Panc1 (cell line): ENCODE measurements around the gene GAS7. TPM values are rescaled to one million over a fixed set of nuclear protein-coding genes. Genes with fewer than 3 reads are reported as not detected.

Source experiments
- ATAC-seq: fragments of 200-7000 bp; cut with Tn5 transposase; 2 replicates; pipeline ENCODE4 v1.9.1; 2020; ENCODE audit warnings: mild to moderate bottlenecking, moderate library complexity
- BruUV-seq: library from RNA; stranded (reverse); fragments of 400-500 nt; replicated peaks from 2 replicates; lab custom pipeline; 2021; lab: Mats Ljungman, UMichigan
- CTCF ChIA-PET: fragments of 300-600 bp; sonication (Branson Sonifier 250); formaldehyde crosslinking; loops from one replicate; lab custom pipeline; 2022; ENCODE audit warnings: antibody characterized with exemption; lab: Charles Lee
- POLR2A ChIA-PET: fragments of 300-600 bp; sonication (Branson Sonifier 250); formaldehyde crosslinking; loops from one replicate; lab custom pipeline; 2022; ENCODE audit warnings: antibody characterized with exemption; lab: Charles Lee
- DNase-seq: peaks from one replicate; pipeline ENCODE4 v3.0.0-alpha.2; 2010; ENCODE audit warnings: low read depth, low spot score
- H3K27ac ChIP-seq: 2 replicates; pipeline ENCODE4 v1.5.1; 2011; ENCODE audit warnings: mild to moderate bottlenecking, low read length, inconsistent platforms
- H3K27me3 ChIP-seq: fragments of 200-500 bp; sonication (Bioruptor generic); 2 replicates; pipeline ENCODE4 v1.6.0; 2014; ENCODE audit warnings: low read length, inconsistent platforms; ENCODE audit not compliant: control insufficient read depth, insufficient read depth
- H3K36me3 ChIP-seq: fragments of 200-500 bp; sonication (Bioruptor generic); 2 replicates; pipeline ENCODE4 v1.5.1; 2014; ENCODE audit warnings: inconsistent platforms, mild to moderate bottlenecking, low read length, moderate library complexity; ENCODE audit not compliant: control insufficient read depth, insufficient read depth
- H3K4me1 ChIP-seq: 2 replicates; pipeline ENCODE4 v1.5.1; 2011; ENCODE audit warnings: inconsistent platforms, mild to moderate bottlenecking, low read length, moderate library complexity; ENCODE audit not compliant: control insufficient read depth, insufficient read depth
- H3K4me3 ChIP-seq, 2 experiments: 2 replicates each; pipeline ENCODE4 v1.5.1; 2011 to 2012; ENCODE audit warnings: low read depth in 2 of 2, low read length in 2 of 2, mild to moderate bottlenecking in 2 of 2, inconsistent platforms in 1 of 2, moderate library complexity in 1 of 2
- H3K9me3 ChIP-seq: fragments of 200-500 bp; sonication (Bioruptor generic); 2 replicates; pipeline ENCODE4 v1.5.1; 2014; ENCODE audit warnings: low read depth, mild to moderate bottlenecking, inconsistent platforms, low read length, moderate library complexity; ENCODE audit not compliant: control insufficient read depth, insufficient read depth
- POLR2AphosphoS5 ChIP-seq: IDR thresholded peaks from 2 replicates; pipeline ENCODE4 v1.6.1; 2012; ENCODE audit warnings: mild to moderate bottlenecking, low read depth, low read length, moderate library complexity
- SIN3A ChIP-seq: IDR thresholded peaks from 2 replicates; pipeline ENCODE4 v1.6.1; 2012; ENCODE audit warnings: low read depth, mild to moderate bottlenecking, low read length, moderate library complexity, borderline replicate concordance; ENCODE audit not compliant: insufficient read depth
- TCF7L2 ChIP-seq: IDR thresholded peaks from 2 replicates; pipeline ENCODE4 v1.6.1; 2011; ENCODE audit warnings: mild to moderate bottlenecking, low read depth, low read length, inconsistent platforms
- in situ Hi-C: cut with HindIII; loops from 2 replicates; pipeline ENCODE4 v1.10.0; 2016; ENCODE audit warnings: low sequenced_read_pairs, low pct_unique_long_range_greater_than_20kb
- intact Hi-C: fragments of 100-400 bp; cut with micrococcal nuclease; formaldehyde crosslinking; loops from one replicate; pipeline ENCODE4 v1.10.0; 2022; ENCODE audit not compliant: unreplicated experiment
- total RNA-seq: library from RNA; stranded (reverse); gene quantifications from one replicate; pipeline ENCODE4 v1.2.1, GENCODE V29; 2021; ENCODE audit not compliant: unreplicated experiment
- TF ChIP-seq, protein P1 (sequence below), 2 experiments: IDR thresholded peaks; 2 replicates each; pipeline ENCODE4 v1.6.1; 2011 to 2012; ENCODE audit warnings: low read depth in 2 of 2, control low read depth in 1 of 2, low read length in 1 of 2, mild to moderate bottlenecking in 1 of 2, moderate library complexity in 1 of 2; ENCODE audit not compliant: insufficient read depth in 1 of 2
- TF ChIP-seq, protein P2 (sequence below): fragments of 450-650 bp; IDR thresholded peaks from 2 replicates; pipeline ENCODE4 v1.5.1; 2017; ENCODE audit warnings: mild to moderate bottlenecking

The GAS7 gene
- total RNA-seq, 1 experiment from 2014 or later = 0.05 TPM

DNA sequence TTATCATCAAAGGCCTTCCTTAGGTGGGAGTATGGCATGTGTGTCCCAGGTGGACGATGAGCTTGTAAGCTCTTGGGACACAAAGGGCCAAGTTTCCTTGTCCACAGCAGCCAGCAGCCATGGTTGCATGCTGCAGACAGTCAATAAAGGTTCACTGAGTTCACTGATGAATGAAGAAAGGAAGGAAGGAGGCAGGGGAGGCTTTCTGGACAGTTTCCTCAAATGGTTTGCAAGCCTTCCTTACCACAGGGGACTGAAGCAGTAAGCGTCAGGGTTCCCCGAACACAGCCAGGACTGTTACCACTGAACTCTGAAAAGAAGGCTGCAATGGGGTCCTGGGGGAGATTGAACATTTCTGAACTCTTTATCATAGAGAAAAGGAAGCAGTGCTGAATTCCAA lies 111.1 kb downstream of the GAS7 start:
- Histone ChIP-seq H3K4me3 (no peak overlapping the region), H3K4me1 (no peaks in the 10 kb centered on the region), H3K27ac (no peak overlapping the region), H3K27me3 (no peaks in the 10 kb centered on the region), H3K36me3 (no peaks in the 10 kb centered on the region), H3K9me3 (no peaks in the 10 kb centered on the region)
- ChIA-PET POLR2A (no interaction called here), CTCF (no interaction called here)
- in situ Hi-C loops = no loop called here
- DNase-seq (no peak), ATAC-seq (no peak)
- BruUV-seq = no TSS peak
- TF ChIP-seq TCF7L2 (no peak), SIN3A (no peak), POLR2AphosphoS5 (no peak)
- TF ChIP-seq, protein P1, sequence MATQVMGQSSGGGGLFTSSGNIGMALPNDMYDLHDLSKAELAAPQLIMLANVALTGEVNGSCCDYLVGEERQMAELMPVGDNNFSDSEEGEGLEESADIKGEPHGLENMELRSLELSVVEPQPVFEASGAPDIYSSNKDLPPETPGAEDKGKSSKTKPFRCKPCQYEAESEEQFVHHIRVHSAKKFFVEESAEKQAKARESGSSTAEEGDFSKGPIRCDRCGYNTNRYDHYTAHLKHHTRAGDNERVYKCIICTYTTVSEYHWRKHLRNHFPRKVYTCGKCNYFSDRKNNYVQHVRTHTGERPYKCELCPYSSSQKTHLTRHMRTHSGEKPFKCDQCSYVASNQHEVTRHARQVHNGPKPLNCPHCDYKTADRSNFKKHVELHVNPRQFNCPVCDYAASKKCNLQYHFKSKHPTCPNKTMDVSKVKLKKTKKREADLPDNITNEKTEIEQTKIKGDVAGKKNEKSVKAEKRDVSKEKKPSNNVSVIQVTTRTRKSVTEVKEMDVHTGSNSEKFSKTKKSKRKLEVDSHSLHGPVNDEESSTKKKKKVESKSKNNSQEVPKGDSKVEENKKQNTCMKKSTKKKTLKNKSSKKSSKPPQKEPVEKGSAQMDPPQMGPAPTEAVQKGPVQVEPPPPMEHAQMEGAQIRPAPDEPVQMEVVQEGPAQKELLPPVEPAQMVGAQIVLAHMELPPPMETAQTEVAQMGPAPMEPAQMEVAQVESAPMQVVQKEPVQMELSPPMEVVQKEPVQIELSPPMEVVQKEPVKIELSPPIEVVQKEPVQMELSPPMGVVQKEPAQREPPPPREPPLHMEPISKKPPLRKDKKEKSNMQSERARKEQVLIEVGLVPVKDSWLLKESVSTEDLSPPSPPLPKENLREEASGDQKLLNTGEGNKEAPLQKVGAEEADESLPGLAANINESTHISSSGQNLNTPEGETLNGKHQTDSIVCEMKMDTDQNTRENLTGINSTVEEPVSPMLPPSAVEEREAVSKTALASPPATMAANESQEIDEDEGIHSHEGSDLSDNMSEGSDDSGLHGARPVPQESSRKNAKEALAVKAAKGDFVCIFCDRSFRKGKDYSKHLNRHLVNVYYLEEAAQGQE (IDR thresholded peaks at IDR 0.05; ENCODE audit: insufficient read depth in 1 of 2, low read depth in 2 of 2, low read length in 1 of 2) = no peak
- TF ChIP-seq, protein P2, sequence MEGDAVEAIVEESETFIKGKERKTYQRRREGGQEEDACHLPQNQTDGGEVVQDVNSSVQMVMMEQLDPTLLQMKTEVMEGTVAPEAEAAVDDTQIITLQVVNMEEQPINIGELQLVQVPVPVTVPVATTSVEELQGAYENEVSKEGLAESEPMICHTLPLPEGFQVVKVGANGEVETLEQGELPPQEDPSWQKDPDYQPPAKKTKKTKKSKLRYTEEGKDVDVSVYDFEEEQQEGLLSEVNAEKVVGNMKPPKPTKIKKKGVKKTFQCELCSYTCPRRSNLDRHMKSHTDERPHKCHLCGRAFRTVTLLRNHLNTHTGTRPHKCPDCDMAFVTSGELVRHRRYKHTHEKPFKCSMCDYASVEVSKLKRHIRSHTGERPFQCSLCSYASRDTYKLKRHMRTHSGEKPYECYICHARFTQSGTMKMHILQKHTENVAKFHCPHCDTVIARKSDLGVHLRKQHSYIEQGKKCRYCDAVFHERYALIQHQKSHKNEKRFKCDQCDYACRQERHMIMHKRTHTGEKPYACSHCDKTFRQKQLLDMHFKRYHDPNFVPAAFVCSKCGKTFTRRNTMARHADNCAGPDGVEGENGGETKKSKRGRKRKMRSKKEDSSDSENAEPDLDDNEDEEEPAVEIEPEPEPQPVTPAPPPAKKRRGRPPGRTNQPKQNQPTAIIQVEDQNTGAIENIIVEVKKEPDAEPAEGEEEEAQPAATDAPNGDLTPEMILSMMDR = no peak
- intact Hi-C loops = no loop called here

DNA sequence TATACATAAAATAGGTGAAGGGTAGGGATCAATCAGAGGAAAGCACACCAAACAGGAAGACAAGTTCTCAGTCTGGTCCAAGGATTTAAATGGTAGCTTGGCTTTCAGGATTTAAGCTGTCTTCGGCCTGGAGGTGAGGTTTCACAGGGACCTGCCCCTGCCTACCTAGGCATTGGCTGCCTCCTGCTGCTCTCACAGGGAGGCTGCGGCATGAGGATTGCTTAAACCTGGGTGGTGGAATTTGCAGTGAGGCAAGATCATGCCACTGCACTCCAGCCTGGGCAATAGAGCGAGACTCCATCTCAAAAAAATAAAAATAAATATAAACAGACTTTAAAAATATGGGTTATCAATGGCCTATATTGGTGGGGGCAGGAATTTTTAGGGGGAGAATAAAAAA lies 114.5 kb downstream of the GAS7 start:
- no peaks in the 10 kb centered on the region for H3K9me3 ChIP-seq
- no peak overlapping the region for H3K27ac ChIP-seq
- no peaks in the 10 kb centered on the region for H3K4me1 ChIP-seq
- no TSS peak for BruUV-seq
- intact Hi-C loops (no loop called here), in situ Hi-C loops (no loop called here)
- no peaks in the 10 kb centered on the region for H3K36me3 ChIP-seq
- ChIA-PET CTCF (no interaction called here), POLR2A (no interaction called here)
- no peak for ATAC-seq
- TF ChIP-seq, protein P2 = no peak
- TF ChIP-seq SIN3A (no peak), POLR2AphosphoS5 (no peak), TCF7L2 (no peak)
- TF ChIP-seq, protein P1 (IDR thresholded peaks at IDR 0.05; ENCODE audit: insufficient read depth in 1 of 2, low read depth in 2 of 2, low read length in 1 of 2) = no peak
- H3K4me3 ChIP-seq = no peak overlapping the region
- no peaks in the 10 kb centered on the region for H3K27me3 ChIP-seq
- DNase-seq = no peak
